ENCODE results near the gene ST8SIA1. TPM values are rescaled to one million over a fixed set of nuclear protein-coding genes. Genes with fewer than 3 reads are reported as not detected.

ST8SIA1 gene
- total and polyA plus RNA-seq, 2 of the 8 experiments (the other 6 are each of a cell fraction or from before 2014, with no cell fraction given), result 1.9 to 4.4 TPM

DNA sequence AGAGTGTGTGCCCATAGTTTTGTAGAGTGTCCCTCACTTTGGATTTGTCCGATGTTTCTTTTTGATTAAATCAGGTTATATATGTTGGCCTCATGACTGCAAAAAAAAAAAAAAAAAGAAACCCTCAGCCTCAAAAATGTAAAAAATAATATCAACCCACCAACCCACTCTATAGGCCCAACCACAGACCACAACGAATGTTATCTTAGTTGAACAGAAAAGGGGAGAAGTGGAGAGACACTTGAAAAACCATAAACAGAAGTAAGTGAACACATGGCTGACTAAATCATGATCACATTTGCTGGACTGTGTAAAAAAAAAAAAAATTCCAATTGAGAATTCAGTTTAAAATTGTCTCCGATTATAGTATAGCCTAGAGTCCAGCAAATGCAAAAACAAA is 45.5 kb upstream of the ST8SIA1 start:
- no peak overlapping the region for H3K14ac ChIP-seq (ENCODE audit: insufficient read length)
- H3K4me3 ChIP-seq (ENCODE audit: extremely low read depth in 1 of 4, insufficient read depth in 2 of 4, low read depth in 3 of 4, low read length in 4 of 4), result no peak overlapping the region
- H3K27ac ChIP-seq (ENCODE audit: low read depth, low read length), result no peak overlapping the region
- no peak overlapping the region for H2BK15ac ChIP-seq (ENCODE audit: low read length)
- H3K36me3 ChIP-seq (ENCODE audit: control insufficient read depth in 2 of 4, insufficient read depth in 4 of 4, low read length in 3 of 4), result no peaks in the 10 kb centered on the region
- H3K79me1 ChIP-seq (ENCODE audit: low read depth, low read length), result no peaks in the 10 kb centered on the region
- no peak overlapping the region for H2BK20ac ChIP-seq (ENCODE audit: low read length)
- no peak overlapping the region for H2AFZ ChIP-seq (ENCODE audit: low read length)
- no peak overlapping the region for H4K91ac ChIP-seq (replicated peaks; ENCODE audit: insufficient read length, low read length)
- no peak overlapping the region for H2BK120ac ChIP-seq (replicated peaks; ENCODE audit: low read depth, low read length)
- H3K23me2 ChIP-seq (ENCODE audit: low read depth, low read length), result no peaks in the 10 kb centered on the region
- H3K18ac ChIP-seq (ENCODE audit: extremely low read depth, low read length), result no peak overlapping the region
- no peaks in the 10 kb centered on the region for H3K79me2 ChIP-seq (ENCODE audit: control insufficient read depth in 1 of 2, insufficient read depth in 2 of 2, low read length in 2 of 2)
- peaks cover 0 to 2% of the 10 kb centered on the region in 2 experiments; a peak in 1 of 4 replicates for H3K9me3 ChIP-seq (ENCODE audit: insufficient read depth in 2 of 2, low read depth in 1 of 2, low read length in 1 of 2)
- WGBS, 2 experiments (ENCODE audit: extremely low coverage in 1 of 2, insufficient coverage in 1 of 2, insufficient read length in 1 of 2, insufficient replicate concordance in 2 of 2, low coverage in 1 of 2, low lambda C conversion rate in 2 of 2, missing lambda C conversion rate in 1 of 2), result 91% methylated on average over 3 of the region's 3 CpGs; no CpG with 5 or more reads in 1 of the 2 experiments
- H3K4ac ChIP-seq (replicated peaks; ENCODE audit: insufficient read length, low read depth, low read length), result no peak overlapping the region
- no peak overlapping the region for H4K8ac ChIP-seq (ENCODE audit: extremely low read depth, insufficient read depth, low read length)
- H2BK5ac ChIP-seq (ENCODE audit: low read depth, low read length), result no peak overlapping the region
- H4K5ac ChIP-seq (ENCODE audit: insufficient read length, low read depth, low read length), result no peak overlapping the region
- no peak for DNase-seq (ENCODE audit: low read depth in 1 of 2, low spot score in 2 of 2)
- H2BK12ac ChIP-seq (ENCODE audit: low read depth, low read length), result no peak overlapping the region
- FAIRE-seq, result no peak
- ChIA-PET CTCF (ENCODE audit: partially characterized antibody) (interaction anchor here (1.4 kb wide), 1 partner anchor 279 kb away, joined by 4 read pairs; no protein-coding TSS in a partner anchor), POLR2A (ENCODE audit: partially characterized antibody) (no interaction called here)
- no peak overlapping the region for H3K4me2 ChIP-seq (ENCODE audit: insufficient read depth in 1 of 2, low read depth in 2 of 2, low read length in 2 of 2)
- H3K27me3 ChIP-seq (replicated peaks in 1 of 4; ENCODE audit: control insufficient read depth in 3 of 4, extremely low read depth in 1 of 4, insufficient read depth in 3 of 4, low read length in 3 of 4), result no peaks in the 10 kb centered on the region
- H2AK5ac ChIP-seq (ENCODE audit: low read depth, low read length), result no peak overlapping the region
- no peaks in the 10 kb centered on the region for H3K4me1 ChIP-seq (replicated peaks in 1 of 4; ENCODE audit: control insufficient read depth in 3 of 4, insufficient read depth in 4 of 4, low read length in 3 of 4)
- H3K9ac ChIP-seq (replicated peaks in 1 of 4; ENCODE audit: extremely low read depth in 1 of 4, low read depth in 3 of 4, low read length in 3 of 4), result no peak overlapping the region
- TF ChIP-seq ASH2L (IDR thresholded peaks at IDR 0.05; ENCODE audit: low read length) (no peak), JUN (IDR thresholded peaks at IDR 0.05; ENCODE audit: low read depth, low read length) (no peak), TCF12 (IDR thresholded peaks at IDR 0.05; ENCODE audit: low read depth, low read length) (no peak), ATF3 (IDR thresholded peaks at IDR 0.05; ENCODE audit: insufficient read depth, low read depth, low read length) (no peak), SIRT6 (IDR thresholded peaks at IDR 0.05; ENCODE audit: low read length) (no peak), CBX5 (IDR thresholded peaks at IDR 0.05; ENCODE audit: low read depth, low read length) (no peak), CREB1 (IDR thresholded peaks at IDR 0.05) (no peak), KDM1A (IDR thresholded peaks at IDR 0.05; ENCODE audit: borderline replicate concordance, low read length) (no peak), JUND (IDR thresholded peaks at IDR 0.05; ENCODE audit: low read length) (no peak), RBBP5 (IDR thresholded peaks at IDR 0.05; ENCODE audit: borderline replicate concordance, low read depth, low read length) (no peak)
- H3K56ac ChIP-seq (replicated peaks; ENCODE audit: insufficient read length, low read depth, low read length), result no peak overlapping the region
- H4K20me1 ChIP-seq (replicated peaks in 1 of 2; ENCODE audit: control insufficient read depth in 1 of 2, insufficient read depth in 2 of 2, low read length in 2 of 2), result no peaks in the 10 kb centered on the region
- no peak overlapping the region for H3K23ac ChIP-seq (ENCODE audit: insufficient read length)
